Measurements from ENCODE around the gene CSTPP1.

- TF ChIP-seq CTCF (optimal IDR thresholded peaks at IDR 0.05 in 1 of 3, IDR thresholded peaks at IDR 0.05 in 1 of 3, conservative IDR thresholded peaks at IDR 0.05 in 1 of 3; ENCODE audit: extremely low read depth in 1 of 3, insufficient read depth in 2 of 3, low read length in 3 of 3), result no peak
- TF ChIP-seq EZH2 (IDR thresholded peaks at IDR 0.05; ENCODE audit: low read length), result no peak
Measured at GRCh38 chr11:47055534-47055933, 119.0 kb downstream of the CSTPP1 start.
